Heart left ventricle (tissue), 16 donors: Measurements from ENCODE around the gene SRBD1. TPM values are rescaled to one million over a fixed set of nuclear protein-coding genes. Genes with fewer than 3 reads are reported as not detected.
A peak's percentile ranks its signal among the peaks of the same experiment; 100 is the strongest.

ENCODE experiments used
- ATAC-seq, 4 donors: fragments of 200-7000 bp; cut with Tn5 transposase; one replicate each; pipeline ENCODE4 v1.9.1; 2020 to 2022; ENCODE audit warnings: moderate library complexity in 4 of 4, mild to moderate bottlenecking in 3 of 4, moderate number of reproducible peaks in 1 of 4
- DNase-seq, 5 donors: peaks; one replicate each; pipeline ENCODE4 v3.0.0-alpha.2; 2020
- H3K27ac ChIP-seq, 12 donors: fragments of 200-600 bp; sonication (generic) in 4 of 12; one replicate each; pipeline versions ENCODE4 v1.5.0 to v1.8.0; 2016 to 2022; ENCODE audit warnings: mild to moderate bottlenecking in 2 of 12
- H3K27me3 ChIP-seq, 9 donors: fragments of 200-600 bp; sonication (generic) in 2 of 9; one replicate each; pipeline versions ENCODE4 v1.5.1 to v1.8.0; 2016 to 2022; ENCODE audit warnings: mild to moderate bottlenecking in 3 of 9
- H3K36me3 ChIP-seq, 9 donors: fragments of 200-600 bp; sonication (generic) in 2 of 9; one replicate each; pipeline versions ENCODE4 v1.5.0 to v1.8.0; 2018 to 2022; ENCODE audit warnings: mild to moderate bottlenecking in 2 of 9
- H3K4me1 ChIP-seq, 12 donors: fragments of 200-600 bp; sonication (generic) in 4 of 12; one replicate each; pipeline versions ENCODE4 v1.5.0 to v1.8.0; 2016 to 2022; ENCODE audit warnings: mild to moderate bottlenecking in 3 of 12
- H3K4me3 ChIP-seq, 12 donors: fragments of 200-600 bp; sonication (generic) in 4 of 12; one replicate each; pipeline versions ENCODE4 v1.5.0 to v1.8.0; 2017 to 2022; ENCODE audit warnings: mild to moderate bottlenecking in 9 of 12, moderate library complexity in 4 of 12
- H3K9me3 ChIP-seq, 12 donors: fragments of 200-600 bp; sonication (generic) in 4 of 12; one replicate each; pipeline versions ENCODE4 v1.5.0 to v1.8.0; 2016 to 2022; ENCODE audit warnings: mild to moderate bottlenecking in 1 of 12
- CTCF ChIP-seq, 12 donors: fragments of 200-600 bp; sonication (generic) in 4 of 12; IDR thresholded peaks; one replicate each; pipeline versions ENCODE4 v1.5.0 to v1.8.0; 2018 to 2022; ENCODE audit warnings: antibody characterized with exemption in 12 of 12, mild to moderate bottlenecking in 5 of 12
- POLR2A ChIP-seq, 2 donors: fragments of 450-650 bp; IDR thresholded peaks; one replicate each; pipeline ENCODE4 v1.6.1; 2017; ENCODE audit warnings: antibody characterized with exemption in 2 of 2, mild to moderate bottlenecking in 2 of 2, moderate library complexity in 2 of 2
- WGBS, 4 donors: extraction: QIAGEN DNeasy Blood & Tissue Kit in 2 of 4; methylation state at CpG; one replicate each; pipeline versions ENCODE4 v1.1.5 to v1.1.7; 2013 to 2018; 5-methylcytosine and 5-hydroxymethylcytosine counted together
- intact Hi-C, 10 donors: fragments of 100-400 bp; cut with DNase I; formaldehyde crosslinking; loops; one replicate each; pipeline versions ENCODE4 v1.11.1 to v1.14.2; 2022
- polyA plus RNA-seq, 2 donors: library from polyadenylated mRNA; stranded (reverse); fragments of 200-250 nt; gene quantifications; one replicate each; pipeline ENCODE4 v1.2.3, GENCODE V29; 2013
- total RNA-seq, 9 donors: library from RNA; depleted of rRNA in 2 of 9; stranded (reverse); fragments of >200 nt in 2 of 9; fragmentation: NEBNext Ultra II Directional in 3 of 9; extraction: Animal tissue kit (Norgen Biotek cat#: 25700) in 3 of 9; gene quantifications; one replicate each; pipeline versions ENCODE4 v1.1.0 to v1.2.4, GENCODE V29; 2016 to 2023
- donor health status: ischemic (EF 13 %, LVEDD 7.1; RV severe dilation, severe dysfunction).
- donor health status: healthy with polysubstance abuse.
- donor health status: DM: no; HTN: yes; CAD: no.
- donor health status: DM: no; HTN: no; CAD: no.
- donor health status: ischemic (EF 25% LVEDD 6.9; RV normal size, moderate dysfunction).
- donor health status: ischemic (EF 25% LVEDD 5.7; RV mildly dilated, moderate dysfunction).
- donor health status: healthy.
- donor health status: DM: yes; HTN: yes; CAD: no.
- donor health status: ischemic (EF 35%, LVEDD 5.7; RV mildly dilated, moderate dysfunction).
- donor health status: nonischemic (EF 11% LVEDD 7.7; RV severe dilation, severe dysfunction).
- donor health status: DM: yes; HTN: yes; CAD: no.
- donor health status: PGD.
- donor health status: ischemic (EF 29% LVEDD 5.4; RV normal size, mild dysfunction).
- donor health status: nonischemic (EF 23%, LVEDD 6.1; RV moderate dilation, normal function).

Gene SRBD1
- total and polyA plus RNA-seq, 11 donors: 3.0 to 16.9 (median 10.2) TPM

- peak in 2 of 5 donors; percentile 11 to 19 for DNase-seq
- peak; percentile 39 to 83 (median 66) for ATAC-seq
- intact Hi-C loops: no loop called here
- H3K4me3 ChIP-seq: no peak overlapping the region
- no peaks in the 10 kb centered on the region for H3K36me3 ChIP-seq
- H3K4me1 ChIP-seq: peaks cover 0 to 23% (median 12%) of the 10 kb centered on the region in 12 donors
- H3K9me3 ChIP-seq: no peaks in the 10 kb centered on the region
- peak overlapping the region in 2 of 12 donors; percentile 25 to 39 for H3K27ac ChIP-seq
- no peak for TF ChIP-seq POLR2A (IDR thresholded peaks at IDR 0.05)
- TF ChIP-seq CTCF (IDR thresholded peaks at IDR 0.05): no peak
- no peaks in the 10 kb centered on the region for H3K27me3 ChIP-seq
- 33 to 52% (median 39%) methylated on average over 3 of the region's 3 CpGs for WGBS, 4 donors
Measured at GRCh38 chr2:45470531-45470930, 140.5 kb downstream of the SRBD1 start.

- no peaks in the 10 kb centered on the region for H3K9me3 ChIP-seq
- TF ChIP-seq POLR2A (IDR thresholded peaks at IDR 0.05) (no peak), CTCF (IDR thresholded peaks at IDR 0.05) (no peak)
- no peak for DNase-seq
- H3K36me3 ChIP-seq: no peaks in the 10 kb centered on the region
- H3K4me1 ChIP-seq: peaks cover 0 to 23% (median 12%) of the 10 kb centered on the region in 12 donors
- H3K27me3 ChIP-seq: no peaks in the 10 kb centered on the region
- H3K27ac ChIP-seq: peak overlapping the region in 2 of 12 donors; percentile 25 to 39
- no peak overlapping the region for H3K4me3 ChIP-seq
- peak in 1 of 4 donors; percentile 51 for ATAC-seq
- intact Hi-C loops: no loop called here
- 69 to 75% (median 72%) methylated on average over 2 of the region's 2 CpGs for WGBS, 4 donors
Measured at GRCh38 chr2:45469314-45470099, 141.6 kb downstream of the SRBD1 start.

GRCh38 chr2:45468279-45468678 is 142.8 kb downstream of the SRBD1 start:
- Histone ChIP-seq H3K9me3 (no peaks in the 10 kb centered on the region), H3K36me3 (no peaks in the 10 kb centered on the region), H3K4me3 (no peak overlapping the region), H3K27ac (no peak overlapping the region), H3K4me1 (peaks cover 0 to 23% (median 12%) of the 10 kb centered on the region in 12 donors), H3K27me3 (no peaks in the 10 kb centered on the region)
- TF ChIP-seq POLR2A (IDR thresholded peaks at IDR 0.05): no peak
- TF ChIP-seq CTCF (IDR thresholded peaks at IDR 0.05): no peak
- ATAC-seq (no peak), DNase-seq (no peak)
- 96 to 99% (median 98%) methylated on average over 4 of the region's 4 CpGs for WGBS, 4 donors
- intact Hi-C loops: no loop called here

GRCh38 chr2:45466053-45466452 is 145.0 kb downstream of the SRBD1 start:
- no peaks in the 10 kb centered on the region for H3K27me3 ChIP-seq
- no peaks in the 10 kb centered on the region for H3K36me3 ChIP-seq
- WGBS, 4 donors: 38 to 52% (median 45%) methylated on average over 1 of the region's 1 CpG
- no peak overlapping the region for H3K27ac ChIP-seq
- TF ChIP-seq CTCF (IDR thresholded peaks at IDR 0.05): no peak
- no peak for TF ChIP-seq POLR2A (IDR thresholded peaks at IDR 0.05)
- intact Hi-C loops: no loop called here
- no peak overlapping the region for H3K4me3 ChIP-seq
- DNase-seq (no peak), ATAC-seq (no peak)
- peaks cover 0 to 21% (median 12%) of the 10 kb centered on the region in 12 donors for H3K4me1 ChIP-seq
- H3K9me3 ChIP-seq: no peaks in the 10 kb centered on the region
